ENCODE data around the gene VSIG10.
"Not testable (repeated sequence)": the region's sequence is repeated elsewhere in the genome, so short reads cannot be mapped to it uniquely, and the experiment has no call there.

VSIG10 gene

DNA sequence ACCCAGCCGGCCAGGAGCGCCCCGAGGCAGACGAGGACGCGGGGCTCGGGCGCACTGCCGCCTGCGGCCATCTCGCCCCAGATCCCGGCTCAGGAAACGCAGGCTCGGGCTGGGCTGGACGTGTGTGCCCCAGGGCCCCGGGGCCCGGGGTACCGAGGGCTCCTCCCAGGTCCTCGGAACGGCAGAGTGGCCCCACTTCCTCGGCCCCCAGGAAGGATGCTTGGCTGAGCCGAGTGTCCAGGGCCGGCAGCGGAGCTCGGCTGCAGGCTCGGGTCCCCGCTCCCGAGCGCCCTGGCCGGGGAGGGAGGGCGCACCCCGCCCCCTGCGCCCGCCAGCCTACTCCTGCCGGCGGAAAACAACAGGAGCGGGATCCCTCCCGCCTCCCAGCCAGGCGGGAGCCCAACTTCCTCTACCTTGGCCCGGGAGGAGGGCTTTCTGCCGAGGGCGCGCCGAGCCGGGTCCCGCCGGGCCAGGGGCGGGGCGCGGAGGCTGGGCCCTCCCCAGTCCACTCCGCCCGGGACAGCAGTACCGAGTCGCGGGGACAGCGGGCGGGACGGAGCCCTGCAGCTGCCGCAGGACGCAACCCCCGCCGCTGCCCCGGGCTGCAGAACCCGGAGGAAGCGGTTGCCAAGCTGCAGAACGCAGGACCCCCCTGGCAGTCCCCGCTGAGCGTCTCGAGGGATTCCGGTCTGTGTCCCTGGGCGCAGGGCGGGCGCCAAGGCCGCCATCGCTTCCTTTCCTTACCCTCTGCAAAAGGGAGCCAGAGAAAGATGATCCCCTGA lies at the start of gene VSIG10:
TSS of gene VSIG10 (minus strand) at position 411 of the 782 bp plus-strand sequence. CDS start at position 71, 340 bp downstream.
- DNase-seq (ENCODE audit: low read depth), result no peak

DNA sequence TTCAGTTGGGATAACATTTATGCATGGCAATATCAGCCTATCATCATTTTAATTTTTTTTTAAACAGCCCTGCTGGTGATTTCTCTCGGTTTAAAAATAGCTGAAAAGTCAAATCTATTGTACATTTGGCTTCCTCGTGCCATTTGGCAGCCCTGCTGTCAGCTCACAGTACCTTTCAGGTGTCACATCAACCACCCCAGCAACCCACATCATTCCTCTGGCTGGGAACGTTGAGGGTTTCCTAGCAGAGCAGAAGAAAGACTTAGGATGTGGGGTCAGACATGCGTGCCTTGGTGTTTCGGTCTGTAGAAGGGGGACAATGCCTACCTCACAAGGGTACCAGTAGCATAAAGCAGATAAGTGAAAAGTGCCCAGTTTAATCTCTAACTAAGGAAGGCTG lies 47.9 kb upstream of the VSIG10 start:
- no peak for DNase-seq (ENCODE audit: low read depth)

DNA sequence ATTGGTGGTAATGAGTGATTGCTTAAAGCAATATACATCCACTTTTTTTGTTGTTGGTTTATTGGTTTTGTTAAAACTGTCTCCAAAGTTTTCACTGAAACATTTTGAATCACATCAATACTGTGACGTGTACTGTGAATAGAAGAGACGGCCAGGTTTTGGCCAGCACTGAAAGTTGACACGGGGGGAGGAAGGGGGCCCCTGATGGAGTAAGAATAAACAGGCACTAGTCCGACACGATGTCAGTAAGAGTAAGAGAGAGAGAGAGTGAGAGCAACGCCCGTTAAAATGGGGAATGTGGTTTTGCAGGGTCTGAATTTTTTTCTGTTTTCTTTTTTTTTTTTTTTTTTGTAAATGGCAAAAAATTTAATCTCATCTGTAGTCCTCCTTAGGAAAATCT lies 46.8 kb upstream of the VSIG10 start:
- no peak for DNase-seq (ENCODE audit: low read depth)

GRCh38 chr12:118148287-118148686 lies 44.5 kb upstream of the VSIG10 start:
- no peak for DNase-seq (ENCODE audit: low read depth)

GRCh38 chr12:118145798-118146156 lies 42.0 kb upstream of the VSIG10 start:
- DNase-seq (ENCODE audit: low read depth), result no peak

DNA sequence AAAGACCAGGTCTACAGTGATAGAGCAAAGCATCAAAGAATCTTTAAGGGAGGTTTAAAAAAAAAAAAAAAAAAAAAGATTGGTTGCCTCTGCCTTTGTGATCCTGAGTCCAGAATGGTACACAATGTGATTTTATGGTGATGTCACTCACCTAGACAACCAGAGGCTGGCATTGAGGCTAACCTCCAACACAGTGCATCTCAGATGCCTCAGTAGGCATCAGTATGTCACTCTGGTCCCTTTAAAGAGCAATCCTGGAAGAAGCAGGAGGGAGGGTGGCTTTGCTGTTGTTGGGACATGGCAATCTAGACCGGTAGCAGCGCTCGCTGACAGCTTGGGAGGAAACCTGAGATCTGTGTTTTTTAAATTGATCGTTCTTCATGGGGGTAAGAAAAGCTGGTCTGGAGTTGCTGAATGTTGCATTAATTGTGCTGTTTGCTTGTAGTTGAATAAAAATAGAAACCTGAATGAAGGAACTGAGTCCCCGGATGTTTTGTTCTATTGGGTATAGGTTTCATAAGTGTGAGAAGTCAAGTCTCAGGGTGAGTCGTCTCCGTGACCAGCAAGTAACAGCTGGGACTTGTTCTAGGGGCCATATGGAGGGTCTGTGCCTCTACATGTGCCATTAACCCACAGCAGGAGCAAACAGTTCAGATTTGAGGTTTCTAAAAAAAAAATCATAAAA lies 41.4 kb upstream of the VSIG10 start:
- DNase-seq (ENCODE audit: low read depth), result no peak

DNA sequence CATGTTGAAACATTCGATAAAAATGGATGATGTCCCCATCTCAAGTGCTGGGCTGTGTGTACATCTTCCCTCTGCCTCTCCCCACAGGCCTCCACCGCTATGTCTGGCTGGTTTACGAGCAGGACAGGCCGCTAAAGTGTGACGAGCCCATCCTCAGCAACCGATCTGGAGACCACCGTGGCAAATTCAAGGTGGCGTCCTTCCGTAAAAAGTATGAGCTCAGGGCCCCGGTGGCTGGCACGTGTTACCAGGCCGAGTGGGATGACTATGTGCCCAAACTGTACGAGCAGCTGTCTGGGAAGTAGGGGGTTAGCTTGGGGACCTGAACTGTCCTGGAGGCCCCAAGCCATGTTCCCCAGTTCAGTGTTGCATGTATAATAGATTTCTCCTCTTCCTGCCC lies 40.7 kb upstream of the VSIG10 start:
- no peak for DNase-seq (ENCODE audit: low read depth)

GRCh38 chr12:118140825-118141224 lies 37.0 kb upstream of the VSIG10 start:
- no peak for DNase-seq (ENCODE audit: low read depth)

GRCh38 chr12:118137148-118137678 lies 33.4 kb upstream of the VSIG10 start:
- DNase-seq (ENCODE audit: low read depth), result no peak

GRCh38 chr12:118136559-118137003 lies 32.8 kb upstream of the VSIG10 start:
- no peak for DNase-seq (ENCODE audit: low read depth)

- peak; percentile 93 for DNase-seq (ENCODE audit: low read depth)
Measured at GRCh38 chr12:118135788-118136558, 32.2 kb upstream of the VSIG10 start, which contains the start of gene PEBP1. TSS of gene PEBP1 (plus strand) at chr12:118136124. CDS start at chr12:118136210, 86 bp downstream.

DNA sequence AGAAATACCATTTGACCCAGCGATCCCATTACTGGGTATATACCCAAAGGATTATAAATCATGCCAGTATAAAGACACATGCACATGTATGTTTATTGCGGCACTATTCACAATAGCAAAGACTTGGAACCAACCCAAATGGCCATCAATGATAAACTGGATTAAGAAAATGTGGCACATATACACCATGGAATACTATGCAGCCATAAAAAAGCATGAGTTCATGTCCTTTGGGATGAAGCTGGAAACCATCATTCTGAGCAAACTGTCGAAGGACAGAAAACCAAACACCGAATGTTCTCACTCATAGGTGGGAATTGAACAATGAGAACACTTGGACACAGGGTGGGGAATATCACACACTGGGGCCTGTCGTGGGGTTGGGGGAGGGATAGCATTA lies 25.6 kb upstream of the VSIG10 start:
- DNase-seq (ENCODE audit: low read depth), result not testable (repeated sequence)

GRCh38 chr12:118127867-118128266 lies 24.1 kb upstream of the VSIG10 start:
- DNase-seq (ENCODE audit: low read depth), result no peak

- DNase-seq (ENCODE audit: low read depth), result no peak
Measured at GRCh38 chr12:118126119-118126757, 22.4 kb upstream of the VSIG10 start.

GRCh38 chr12:118125743-118126118 lies 21.9 kb upstream of the VSIG10 start:
- no peak for DNase-seq (ENCODE audit: low read depth)

DNA sequence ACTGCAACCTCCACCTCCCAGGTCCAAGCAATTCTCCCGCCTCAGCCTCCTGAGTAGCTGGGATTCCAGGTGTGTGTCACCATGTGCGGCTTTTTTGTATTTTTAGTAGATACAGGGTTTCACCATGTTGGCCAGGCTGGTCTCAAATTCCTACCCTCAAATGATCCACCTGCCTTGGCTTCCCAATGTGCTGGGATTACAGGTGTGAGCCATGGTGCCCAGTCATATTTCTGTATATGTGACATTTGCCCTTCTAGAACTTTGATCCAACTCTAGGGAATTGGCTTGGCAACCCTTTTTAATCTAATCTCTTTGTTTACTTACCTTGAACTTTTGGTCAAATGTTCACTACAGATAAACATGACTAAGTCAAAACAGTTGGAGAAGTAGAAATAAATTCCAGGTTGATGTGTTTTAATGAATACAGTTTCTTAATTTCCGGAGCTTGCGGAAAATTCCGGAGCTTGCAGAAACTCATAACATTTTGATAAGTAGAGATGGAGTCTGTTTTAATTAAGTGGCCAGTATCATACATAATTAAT lies 20.6 kb upstream of the VSIG10 start:
- DNase-seq (ENCODE audit: low read depth), result no peak

- DNase-seq (ENCODE audit: low read depth), result no peak
Measured at GRCh38 chr12:118122264-118122663, 18.5 kb upstream of the VSIG10 start.

- peak; percentile 49 for DNase-seq (ENCODE audit: low read depth)
Measured at GRCh38 chr12:118120579-118121363, 17.0 kb upstream of the VSIG10 start.

GRCh38 chr12:118119449-118119879 lies 15.7 kb upstream of the VSIG10 start:
- DNase-seq (ENCODE audit: low read depth), result no peak

DNA sequence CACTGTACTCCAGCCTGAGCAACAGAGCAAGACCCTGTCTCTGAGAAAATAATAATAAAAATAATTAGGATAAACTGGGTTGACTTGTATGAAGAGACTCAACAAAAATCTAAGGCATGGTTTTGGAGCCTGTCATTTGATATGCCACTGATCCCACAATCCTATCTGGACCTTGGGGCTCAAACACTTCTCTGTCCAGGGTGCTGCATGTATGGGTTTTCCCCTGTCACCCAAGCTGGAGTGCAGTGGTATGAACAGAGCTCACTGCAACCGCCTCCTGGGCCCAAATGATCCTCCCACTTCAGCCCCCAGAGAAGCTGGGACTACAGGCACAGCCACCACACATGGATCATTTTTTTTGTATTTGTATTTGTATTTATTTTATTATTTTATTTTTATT lies 5.3 kb upstream of the VSIG10 start:
- no peak for DNase-seq (ENCODE audit: low read depth)

DNA sequence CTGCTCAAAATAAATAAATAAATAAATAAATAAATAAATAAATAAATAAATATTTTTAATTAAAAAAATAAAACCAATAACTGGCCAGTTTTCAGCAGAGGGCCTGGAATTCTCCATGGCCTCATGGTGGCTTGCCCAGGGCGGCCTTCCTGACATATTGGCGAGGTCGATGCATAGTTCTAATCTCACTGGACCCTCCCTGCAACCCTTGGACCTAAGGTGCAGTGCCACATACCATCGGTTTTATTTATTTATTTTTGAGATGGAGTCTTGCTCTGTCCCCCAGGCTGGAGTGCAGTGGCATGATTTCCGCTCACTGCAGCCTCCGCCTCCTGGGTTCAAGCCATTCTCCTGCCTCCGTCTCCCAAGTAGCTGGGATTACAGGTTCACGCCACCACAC lies 3.9 kb upstream of the VSIG10 start:
- DNase-seq (ENCODE audit: low read depth), result no peak
